Calu3 (cell line): ENCODE results near the gene ANGPTL7. TPM values are rescaled to one million over a fixed set of nuclear protein-coding genes. Genes with fewer than 3 reads are reported as not detected.

ENCODE experiments used
- BruUV-seq: library from RNA; stranded (reverse); fragments of 400-500 nt; replicated peaks from 2 replicates; lab custom pipeline; 2021; lab: Mats Ljungman, UMichigan
- CTCF ChIA-PET: fragments of 300-600 bp; sonication (Branson Sonifier 250); formaldehyde crosslinking; loops from one replicate; lab custom pipeline; 2022; ENCODE audit warnings: antibody characterized with exemption; lab: Charles Lee
- DNase-seq: peaks from one replicate; pipeline ENCODE4 v3.0.0; 2022
- H3K27ac Mint-ChIP-seq: one replicate; pipeline ENCODE4 v1.8.0; 2022; ENCODE audit warnings: mixed read lengths; ENCODE audit not compliant: unreplicated experiment
- H3K27me3 Mint-ChIP-seq: one replicate; pipeline ENCODE4 v1.8.0; 2022; ENCODE audit warnings: mixed read lengths; ENCODE audit not compliant: unreplicated experiment
- H3K36me3 Mint-ChIP-seq: one replicate; pipeline ENCODE4 v1.8.0; 2022; ENCODE audit warnings: mild to moderate bottlenecking, moderate library complexity, mixed read lengths; ENCODE audit not compliant: insufficient read depth, unreplicated experiment
- H3K4me1 Mint-ChIP-seq: one replicate; pipeline ENCODE4 v1.8.0; 2022; ENCODE audit warnings: mild to moderate bottlenecking, low read depth, mixed read lengths; ENCODE audit not compliant: unreplicated experiment
- H3K4me3 Mint-ChIP-seq: one replicate; pipeline ENCODE4 v1.8.0; 2022; ENCODE audit warnings: mild to moderate bottlenecking, low read depth, moderate library complexity, mixed read lengths; ENCODE audit not compliant: unreplicated experiment
- H3K9me3 Mint-ChIP-seq: one replicate; pipeline ENCODE4 v1.8.0; 2022; ENCODE audit warnings: low read depth, mixed read lengths; ENCODE audit not compliant: unreplicated experiment
- CTCF ChIP-seq: fragments of 200-600 bp; IDR thresholded peaks from one replicate; pipeline ENCODE4 v1.8.0; 2022; ENCODE audit warnings: antibody characterized with exemption; ENCODE audit not compliant: unreplicated experiment
- intact Hi-C: fragments of 100-400 bp; cut with micrococcal nuclease; formaldehyde crosslinking; loops from one replicate; pipeline ENCODE4 v1.10.0; 2022; ENCODE audit not compliant: unreplicated experiment
- total RNA-seq: library from RNA; stranded (reverse); gene quantifications from 2 replicates; pipeline ENCODE4 v1.2.3, GENCODE V29; 2022

Gene ANGPTL7
- total RNA-seq, 1 experiment from 2014 or later = not detected

GRCh38 chr1:11227106-11228077, 38.2 kb downstream of the ANGPTL7 start:
- no TSS peak for BruUV-seq
- no peak overlapping the region for H3K4me3 Mint-ChIP-seq
- no peak overlapping the region for H3K27ac Mint-ChIP-seq
- no peaks in the 10 kb centered on the region for H3K27me3 Mint-ChIP-seq
- peaks cover 20% of the 10 kb centered on the region for H3K36me3 Mint-ChIP-seq
- no peaks in the 10 kb centered on the region for H3K4me1 Mint-ChIP-seq
- no peaks in the 10 kb centered on the region for H3K9me3 Mint-ChIP-seq
- no peak for TF ChIP-seq CTCF
- CTCF ChIA-PET = no interaction called here
- intact Hi-C loops = no loop called here
- no peak for DNase-seq

GRCh38 chr1:11229203-11229602, 40.0 kb downstream of the ANGPTL7 start:
- no peak overlapping the region for H3K4me3 Mint-ChIP-seq
- H3K36me3 Mint-ChIP-seq = peaks cover 16% of the 10 kb centered on the region
- intact Hi-C loops = no loop called here
- DNase-seq = no peak
- no peaks in the 10 kb centered on the region for H3K27me3 Mint-ChIP-seq
- no peaks in the 10 kb centered on the region for H3K4me1 Mint-ChIP-seq
- CTCF ChIA-PET = no interaction called here
- no peak overlapping the region for H3K27ac Mint-ChIP-seq
- BruUV-seq = no TSS peak
- TF ChIP-seq CTCF = no peak
- H3K9me3 Mint-ChIP-seq = no peaks in the 10 kb centered on the region

- H3K4me1 Mint-ChIP-seq = no peaks in the 10 kb centered on the region
- H3K27me3 Mint-ChIP-seq = no peaks in the 10 kb centered on the region
- BruUV-seq = no TSS peak
- CTCF ChIA-PET = no interaction called here
- H3K4me3 Mint-ChIP-seq = no peak overlapping the region
- H3K9me3 Mint-ChIP-seq = no peaks in the 10 kb centered on the region
- no peak for DNase-seq
- no peak for TF ChIP-seq CTCF
- H3K36me3 Mint-ChIP-seq = peaks cover 16% of the 10 kb centered on the region
- intact Hi-C loops = no loop called here
- no peak overlapping the region for H3K27ac Mint-ChIP-seq
Measured at GRCh38 chr1:11233208-11233607, 44.1 kb downstream of the ANGPTL7 start.

GRCh38 chr1:11237356-11237755, 48.2 kb downstream of the ANGPTL7 start:
- Mint-ChIP-seq H3K9me3 (no peaks in the 10 kb centered on the region), H3K27me3 (no peaks in the 10 kb centered on the region), H3K4me3 (no peak overlapping the region), H3K4me1 (no peaks in the 10 kb centered on the region), H3K27ac (no peak overlapping the region), H3K36me3 (peaks cover 16% of the 10 kb centered on the region)
- no peak for DNase-seq
- CTCF ChIA-PET = no interaction called here
- no TSS peak for BruUV-seq
- intact Hi-C loops = no loop called here
- no peak for TF ChIP-seq CTCF
